GM04503 (cell line): ENCODE results near the gene VAMP2.

ENCODE experiments used
- DNase-seq: peaks from one replicate; pipeline ENCODE4 v3.0.0-alpha.2; 2012; ENCODE audit warnings: low read depth

VAMP2 gene

GRCh38 chr17:8142887-8143580 lies 19.7 kb downstream of the VAMP2 start:
- no peak for DNase-seq

DNA sequence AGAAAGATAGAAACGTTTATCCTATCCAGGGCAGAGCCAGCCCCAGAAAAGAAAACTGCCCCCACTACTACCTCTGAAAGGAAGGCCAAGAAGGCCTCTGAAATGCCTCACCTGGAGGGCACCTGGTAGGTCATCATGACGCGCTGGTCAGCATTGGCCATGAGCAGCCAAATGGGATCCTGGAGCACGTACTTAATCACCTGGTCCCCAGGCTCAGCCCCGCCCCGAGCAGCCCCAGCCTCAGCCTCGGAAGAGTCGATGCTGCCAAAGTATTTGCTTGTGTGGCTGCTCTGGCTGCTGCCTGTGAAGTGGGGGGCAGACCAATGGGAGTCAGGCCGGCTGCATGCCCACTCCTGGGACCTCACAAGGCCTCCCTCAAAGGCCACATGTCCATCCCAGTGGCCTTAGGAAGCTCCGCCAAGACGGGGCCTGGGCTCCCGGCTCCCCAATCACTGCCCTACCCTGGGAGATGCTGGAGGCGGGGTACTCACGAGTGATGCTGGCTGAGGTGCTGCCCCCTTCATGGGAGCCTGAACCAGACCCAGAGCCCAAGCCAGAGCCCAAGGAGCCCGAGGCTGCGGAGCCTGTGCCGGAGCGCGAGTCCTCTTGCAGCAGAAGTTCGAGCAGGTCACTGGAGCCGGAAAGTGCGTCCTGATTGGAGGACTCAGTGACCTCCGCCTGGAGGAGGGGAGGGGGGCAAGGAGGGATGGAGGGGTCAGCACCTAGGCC lies 20.4 kb downstream of the VAMP2 start:
- no peak for DNase-seq

DNA sequence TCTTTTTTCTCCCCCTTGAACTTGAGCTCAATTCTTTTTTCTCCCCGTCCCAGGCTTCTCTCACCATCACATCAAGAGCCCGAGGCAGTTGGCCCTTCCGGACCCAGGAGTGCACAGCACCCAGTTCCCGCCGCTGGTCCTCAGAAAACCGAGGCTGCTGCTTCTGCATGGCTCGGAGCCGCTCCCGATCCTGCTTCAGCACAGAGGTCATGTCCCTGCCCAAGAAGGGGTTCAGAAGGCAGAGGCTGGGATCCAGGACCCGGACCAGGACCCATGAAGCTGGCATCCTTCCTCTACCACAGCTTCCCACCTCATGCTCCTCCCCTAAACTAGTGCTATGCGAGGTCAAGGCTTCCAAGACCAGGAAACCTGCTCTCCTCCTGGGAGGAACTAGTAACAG lies 21.0 kb downstream of the VAMP2 start:
- no peak for DNase-seq

DNA sequence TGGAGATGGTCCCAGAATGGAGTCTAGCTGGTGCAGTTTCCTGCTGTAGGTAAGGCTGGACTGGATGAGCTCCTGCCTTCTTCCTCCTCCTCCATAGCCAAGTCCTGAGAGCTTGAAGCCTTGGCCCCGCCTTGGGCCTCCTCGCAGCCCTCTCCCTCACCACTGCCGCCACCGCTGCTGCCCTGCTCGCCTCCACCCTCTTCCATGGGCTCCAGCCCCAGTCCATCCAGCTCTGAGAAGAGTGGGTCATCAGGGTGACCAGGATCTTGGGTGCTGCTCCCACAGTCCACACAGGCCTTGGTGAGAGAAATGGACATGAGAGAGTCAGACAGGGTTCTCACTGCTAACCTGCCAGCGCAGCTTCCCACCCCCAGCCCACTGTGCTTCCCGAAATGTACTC lies 21.7 kb downstream of the VAMP2 start:
- DNase-seq: no peak

DNA sequence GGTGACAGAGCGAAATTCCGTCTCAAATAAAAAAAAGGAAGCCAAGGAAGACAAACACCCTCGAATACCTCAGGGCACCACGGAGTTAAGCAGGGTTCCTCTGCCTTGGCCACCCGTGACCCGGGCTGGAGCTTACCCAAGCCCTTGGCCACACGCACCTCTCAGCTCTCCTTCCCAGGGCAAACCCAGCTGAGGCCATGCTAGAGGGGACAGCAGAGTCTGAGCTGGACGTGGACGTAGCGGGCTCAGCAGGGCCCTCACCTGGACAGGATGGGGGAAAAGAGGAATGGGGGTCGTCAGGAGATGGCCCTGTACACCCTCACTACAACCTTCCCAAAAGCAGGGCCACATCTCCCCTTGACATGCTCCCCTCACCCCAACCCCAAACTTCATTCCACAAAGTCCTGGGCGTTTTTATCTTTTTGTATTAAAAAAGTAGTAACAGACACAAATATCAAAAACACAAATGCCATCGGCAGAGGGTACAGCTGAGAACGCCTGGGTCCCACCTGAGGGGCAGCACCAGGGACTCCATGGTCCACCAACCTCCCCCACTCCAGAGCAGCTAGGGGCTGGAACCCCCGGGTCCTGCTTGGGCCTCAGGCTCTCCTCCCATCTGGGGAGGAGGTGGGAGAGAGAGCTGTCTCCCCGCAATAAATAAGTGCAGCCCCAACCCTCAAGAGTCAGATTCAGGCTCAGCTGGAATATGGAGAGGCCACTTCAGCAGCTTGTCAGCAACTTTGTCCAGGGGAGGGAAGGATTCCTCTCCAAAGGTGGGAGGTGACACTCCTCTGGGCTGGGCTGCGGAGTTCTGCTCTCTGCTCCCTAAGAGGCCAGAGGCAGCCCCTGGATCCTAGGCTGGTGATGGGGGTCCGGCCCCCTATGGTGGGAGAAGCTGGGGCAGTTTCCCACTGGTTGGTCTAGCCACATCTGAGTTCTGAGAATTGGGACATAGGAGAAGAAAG lies 22.4 kb downstream of the VAMP2 start:
- no peak for DNase-seq

- DNase-seq: peak; percentile 90
These were observed 23.9 kb downstream of the VAMP2 start for GRCh38 chr17:8138672-8139371.

- no peak for DNase-seq
These were observed 24.4 kb downstream of the VAMP2 start for GRCh38 chr17:8138374-8138671.

- no peak for DNase-seq
These were observed 24.9 kb downstream of the VAMP2 start for GRCh38 chr17:8137645-8138373.

DNA sequence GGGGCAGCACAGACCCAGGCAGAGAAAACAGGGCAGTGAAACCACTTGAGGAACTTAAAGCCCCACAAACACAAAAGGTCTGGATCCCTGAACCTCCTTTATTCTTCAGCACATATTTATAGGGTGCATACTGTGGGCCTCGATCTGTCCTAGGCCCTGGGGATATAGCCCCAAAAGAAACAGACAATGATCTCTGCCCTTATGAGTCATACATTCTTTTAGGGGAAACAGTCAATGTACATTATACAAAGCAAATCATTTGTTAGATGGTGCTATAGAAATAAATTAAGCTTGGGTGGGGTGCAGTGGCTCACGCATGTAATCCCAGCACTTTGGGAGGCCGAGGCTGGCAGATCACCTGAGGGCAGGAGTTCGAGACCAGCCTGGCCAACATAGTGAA lies 28.8 kb downstream of the VAMP2 start:
- no peak for DNase-seq

DNA sequence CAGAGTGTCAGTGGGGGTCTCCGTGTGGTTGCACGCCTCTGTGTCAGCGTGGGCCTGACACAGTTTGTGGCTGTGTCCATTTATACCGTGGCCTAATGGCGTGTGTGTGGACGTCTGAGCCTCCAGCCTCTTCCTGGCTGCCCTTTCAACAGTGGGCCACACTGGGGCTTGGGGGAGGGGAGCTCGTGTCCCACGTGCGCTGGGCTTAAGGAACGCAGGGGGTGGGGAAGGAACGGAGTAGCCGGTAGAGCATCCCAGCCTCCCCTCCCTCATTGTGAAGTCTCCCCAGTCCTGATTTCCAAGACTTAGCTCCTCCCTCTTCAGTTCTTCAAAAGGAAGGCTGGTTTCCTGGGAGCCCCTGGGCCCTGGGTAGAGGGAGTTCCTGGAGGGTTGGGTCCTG lies 29.3 kb downstream of the VAMP2 start:
- no peak for DNase-seq

GRCh38 chr17:8131844-8132441 lies 30.8 kb downstream of the VAMP2 start:
- no peak for DNase-seq

DNA sequence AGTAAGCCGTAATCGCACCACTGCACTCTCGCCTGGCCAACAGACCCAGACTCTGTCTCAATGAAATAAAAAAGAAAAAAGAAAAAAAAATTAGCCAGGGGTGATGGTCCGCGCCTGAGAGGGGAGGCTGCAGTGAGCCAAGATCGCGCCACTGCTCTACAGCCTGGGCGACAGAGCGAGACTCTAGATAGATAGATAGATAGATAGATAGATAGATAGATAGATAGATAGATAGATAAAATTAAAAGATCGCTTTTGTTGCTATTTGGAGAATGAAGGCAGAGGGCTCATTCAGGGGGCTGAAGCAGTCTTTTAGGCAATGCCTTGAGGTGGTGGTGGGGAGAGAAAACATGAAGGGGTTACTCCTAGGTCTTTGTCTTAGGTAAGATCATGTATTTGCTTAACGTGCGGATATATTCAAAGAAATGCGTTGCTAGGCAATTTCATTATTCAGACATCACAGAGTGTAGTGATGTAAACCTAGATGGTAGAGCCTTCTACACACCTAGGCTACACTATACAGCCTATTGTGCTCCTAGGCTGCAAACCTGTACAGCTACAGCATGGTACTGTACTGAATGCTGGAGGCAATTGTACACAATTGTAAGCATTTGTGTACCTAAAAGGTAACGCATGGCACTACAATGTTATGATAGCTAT lies 34.5 kb downstream of the VAMP2 start:
- DNase-seq: no peak

- no peak for DNase-seq
These were observed 36.2 kb downstream of the VAMP2 start for GRCh38 chr17:8126491-8127066.

DNA sequence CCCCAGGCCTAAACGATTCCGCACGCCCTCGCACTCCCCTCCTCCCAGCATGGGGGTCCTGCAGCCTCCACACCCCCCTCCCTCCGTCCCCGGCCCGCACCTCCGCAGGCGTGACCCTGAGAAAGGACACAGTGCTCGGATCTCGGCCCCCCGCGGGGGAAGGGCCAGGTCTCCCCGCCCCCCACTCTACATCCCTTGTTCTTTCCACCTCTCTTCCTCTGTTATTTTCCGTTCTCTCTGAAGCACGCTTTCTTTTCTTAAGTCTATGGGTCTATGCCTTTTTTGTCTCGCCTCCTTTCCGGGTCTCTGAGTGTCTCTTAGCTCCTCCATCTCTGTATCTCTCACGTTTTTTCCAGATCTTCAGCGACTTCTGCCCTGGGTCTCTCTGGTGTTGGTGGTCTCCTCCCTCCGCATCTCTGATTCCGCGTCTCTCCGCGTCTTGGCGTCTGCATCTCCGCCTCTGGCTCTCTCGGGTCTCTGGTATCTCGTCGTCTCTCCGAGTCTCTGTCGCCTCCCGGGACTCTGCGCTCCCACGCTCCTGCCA lies 36.7 kb downstream of the VAMP2 start:
- DNase-seq: no peak

DNA sequence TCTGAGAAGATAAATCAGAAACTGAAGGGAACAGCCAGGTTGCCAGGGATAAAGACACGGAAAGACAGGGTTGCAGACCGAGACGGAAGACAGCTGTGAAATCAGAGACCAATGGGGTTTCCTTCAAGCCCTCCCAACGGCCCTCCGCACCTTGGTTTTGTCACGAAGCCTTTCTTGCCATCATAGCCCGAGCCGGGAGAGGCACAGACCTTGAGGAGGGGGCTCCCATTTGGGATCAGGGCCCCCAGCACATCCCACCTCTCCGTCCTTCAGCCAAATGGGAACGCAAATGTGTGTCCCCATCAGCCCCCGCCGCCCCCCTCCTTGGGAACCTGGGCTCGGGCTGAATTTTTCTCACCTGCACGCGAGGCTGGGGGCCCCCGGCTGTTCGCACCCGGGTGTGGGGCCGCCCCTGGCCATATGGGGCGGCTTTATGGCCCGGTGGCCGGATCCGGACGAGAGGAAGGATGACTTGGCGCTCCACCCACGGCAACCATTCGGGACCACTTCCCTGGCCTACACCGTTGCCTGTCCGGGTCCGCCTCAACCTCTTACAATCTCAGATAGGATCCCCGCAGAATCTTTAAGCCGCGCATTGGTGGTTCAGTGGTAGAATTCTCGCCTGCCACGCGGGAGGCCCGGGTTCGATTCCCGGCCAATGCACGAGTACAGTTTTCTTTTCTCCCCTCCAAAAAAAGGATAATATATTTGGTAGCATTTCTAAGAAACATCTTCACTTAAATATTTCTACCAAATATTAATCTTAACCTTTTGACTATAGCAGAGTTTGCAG lies 37.4 kb downstream of the VAMP2 start:
- no peak for DNase-seq

DNA sequence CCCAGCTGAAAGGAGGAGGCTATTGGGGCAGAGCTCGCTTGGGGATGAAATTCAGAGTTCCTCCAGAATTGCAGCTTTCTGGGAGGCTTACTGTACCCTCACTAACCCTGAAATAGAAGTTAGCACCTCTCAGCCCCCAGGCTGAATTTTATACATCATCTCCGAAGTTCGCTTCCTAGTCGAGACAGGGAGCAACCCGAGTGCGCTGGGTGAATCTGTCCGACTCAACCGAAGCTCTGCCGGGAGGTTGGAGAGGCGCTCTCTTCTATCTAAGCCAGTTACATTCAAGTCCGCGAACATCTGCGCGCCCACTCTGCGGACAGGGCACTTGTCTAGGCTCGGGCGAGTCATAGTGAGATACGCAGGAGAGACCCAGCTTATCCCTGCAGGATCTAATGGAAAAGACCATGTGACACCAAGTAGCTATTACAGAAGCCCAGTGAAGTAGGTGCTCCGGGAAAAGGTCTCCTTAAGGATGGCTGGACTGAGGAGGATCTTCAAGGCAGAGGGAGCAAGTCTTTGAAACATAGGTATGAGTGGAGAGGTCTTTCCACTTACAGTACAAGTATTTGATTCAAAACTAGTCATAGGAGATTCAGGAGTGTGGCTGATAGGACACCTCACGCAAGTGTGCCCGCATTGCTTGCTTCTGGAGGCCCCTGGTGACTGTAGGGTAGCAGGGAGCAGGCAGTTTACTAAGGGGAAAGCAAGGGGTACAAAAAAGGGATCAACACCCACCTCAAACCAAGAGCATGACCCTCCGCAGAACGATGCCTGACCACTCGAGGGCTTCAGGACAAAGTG lies 38.2 kb downstream of the VAMP2 start:
- DNase-seq: no peak

DNA sequence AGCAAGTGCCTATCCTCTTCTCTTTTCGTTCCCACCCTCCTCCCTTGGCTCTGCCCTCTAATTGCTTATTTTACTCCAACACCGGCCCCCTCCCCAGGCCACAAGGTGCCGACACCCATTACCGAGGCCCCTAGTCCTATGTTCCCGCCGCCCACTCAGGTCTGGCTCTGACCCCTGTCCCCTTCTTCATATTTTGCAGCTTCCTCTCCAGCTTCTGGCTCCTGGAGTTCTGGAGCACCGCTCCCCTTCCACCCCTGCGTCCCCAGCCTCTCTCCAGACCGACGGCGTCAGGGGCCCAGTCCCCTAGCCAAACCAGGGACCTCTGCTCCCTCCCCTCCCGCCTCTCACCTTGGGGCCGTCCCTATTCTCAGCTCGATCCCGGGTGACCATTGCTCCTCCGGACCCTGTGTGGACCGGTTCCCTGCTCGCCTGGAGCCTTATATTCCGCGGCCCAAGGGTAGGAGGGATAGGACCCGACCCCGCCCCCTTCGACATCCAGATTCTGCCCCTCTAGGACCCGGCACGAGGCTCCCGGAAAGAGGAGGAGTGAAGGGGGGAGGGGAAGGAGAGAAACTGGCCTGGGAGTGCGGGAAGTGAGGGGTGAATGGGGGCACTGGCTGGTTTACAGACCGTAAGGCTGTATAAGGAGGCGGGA lies 38.9 kb downstream of the VAMP2 start, which contains the start of gene HES7:
Gene HES7 (minus strand): TSS at position 412 of the 655 bp plus-strand sequence. CDS start 22 bp downstream, at position 390.
- DNase-seq: no peak
